ENCODE results near the gene CLIC4. TPM values are rescaled to one million over a fixed set of nuclear protein-coding genes. Genes with fewer than 3 reads are reported as not detected.

The CLIC4 gene
- total and polyA plus RNA-seq, 2 of the 8 experiments (the other 6 are each of a cell fraction or from before 2014, with no cell fraction given): 77.5 to 293 TPM

DNA sequence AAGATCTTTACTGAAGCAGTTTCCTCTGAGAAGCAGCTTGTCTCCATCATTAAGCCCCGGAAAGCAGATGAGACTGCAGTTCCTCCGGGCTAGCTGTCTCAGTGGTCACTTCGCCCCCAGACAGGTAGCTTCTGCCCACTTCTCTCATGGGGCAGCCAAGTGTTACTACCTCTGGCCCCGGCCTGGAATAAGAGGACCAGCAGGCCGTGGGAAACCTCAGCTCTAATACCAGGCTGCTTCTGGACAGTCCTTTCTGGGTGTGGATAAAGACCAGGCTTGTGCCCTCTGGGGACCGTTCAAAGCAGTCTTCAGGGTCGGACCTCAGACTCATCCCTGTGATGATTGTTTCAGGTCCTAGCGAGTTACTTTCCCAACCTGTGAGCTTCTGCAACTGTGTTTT lies 130.0 kb downstream of the CLIC4 start:
- Histone ChIP-seq H3K4me2 (ENCODE audit: insufficient read depth in 1 of 2, low read depth in 2 of 2, low read length in 2 of 2) (no peak overlapping the region), H2BK12ac (ENCODE audit: low read depth, low read length) (no peak overlapping the region), H3K4me1 (replicated peaks in 1 of 4; ENCODE audit: control insufficient read depth in 3 of 4, insufficient read depth in 4 of 4, low read length in 3 of 4) (peaks cover 0 to 2% (median 0%) of the 10 kb centered on the region in 4 experiments; a peak in 2 of 7 replicates), H3K14ac (ENCODE audit: insufficient read length) (no peak overlapping the region), H2BK5ac (ENCODE audit: low read depth, low read length) (no peak overlapping the region), H4K20me1 (replicated peaks in 1 of 2; ENCODE audit: control insufficient read depth in 1 of 2, insufficient read depth in 2 of 2, low read length in 2 of 2) (no peaks in the 10 kb centered on the region), H2BK15ac (ENCODE audit: low read length) (0 out of 2 replicates have a peak overlapping the region, but pooled peaks have one; percentile 77), H4K91ac (replicated peaks; ENCODE audit: insufficient read length, low read length) (no peak overlapping the region), H3K4ac (replicated peaks; ENCODE audit: insufficient read length, low read depth, low read length) (no peak overlapping the region), H2AK5ac (ENCODE audit: low read depth, low read length) (no peak overlapping the region), H2BK20ac (ENCODE audit: low read length) (no peak overlapping the region), H3K4me3 (ENCODE audit: extremely low read depth in 1 of 4, insufficient read depth in 2 of 4, low read depth in 3 of 4, low read length in 4 of 4) (no peak overlapping the region), H2AFZ (ENCODE audit: low read length) (no peak overlapping the region), H3K36me3 (ENCODE audit: control insufficient read depth in 2 of 4, insufficient read depth in 4 of 4, low read length in 3 of 4) (no peaks in the 10 kb centered on the region), H3K18ac (ENCODE audit: extremely low read depth, low read length) (no peak overlapping the region), H4K5ac (ENCODE audit: insufficient read length, low read depth, low read length) (no peak overlapping the region), H3K9ac (replicated peaks in 1 of 4; ENCODE audit: extremely low read depth in 1 of 4, low read depth in 3 of 4, low read length in 3 of 4) (no peak overlapping the region), H2BK120ac (replicated peaks; ENCODE audit: low read depth, low read length) (no peak overlapping the region), H3K27me3 (replicated peaks in 1 of 4; ENCODE audit: control insufficient read depth in 3 of 4, extremely low read depth in 1 of 4, insufficient read depth in 3 of 4, low read length in 3 of 4) (peaks cover 0 to 2% (median 0%) of the 10 kb centered on the region in 4 experiments; a peak in 1 of 7 replicates), H3K23me2 (ENCODE audit: low read depth, low read length) (no peaks in the 10 kb centered on the region; the same call in 1 of the 2 replicates), H3K56ac (replicated peaks; ENCODE audit: insufficient read length, low read depth, low read length) (no peak overlapping the region), H4K8ac (ENCODE audit: extremely low read depth, insufficient read depth, low read length) (no peak overlapping the region), H3K27ac (ENCODE audit: low read depth, low read length) (no peak overlapping the region), H3K79me1 (ENCODE audit: low read depth, low read length) (no peaks in the 10 kb centered on the region), H3K79me2 (ENCODE audit: control insufficient read depth in 1 of 2, insufficient read depth in 2 of 2, low read length in 2 of 2) (no peaks in the 10 kb centered on the region), H3K9me3 (ENCODE audit: insufficient read depth in 2 of 2, low read depth in 1 of 2, low read length in 1 of 2) (no peaks in the 10 kb centered on the region), H3K23ac (ENCODE audit: insufficient read length) (no peak overlapping the region)
- WGBS, 2 experiments (ENCODE audit: extremely low coverage in 1 of 2, insufficient coverage in 1 of 2, insufficient read length in 1 of 2, insufficient replicate concordance in 2 of 2, low coverage in 1 of 2, low lambda C conversion rate in 2 of 2, missing lambda C conversion rate in 1 of 2): 89% methylated on average over 8 of the region's 8 CpGs; no CpG with 5 or more reads in 1 of the 2 experiments
- CTCF ChIA-PET (ENCODE audit: partially characterized antibody): interaction anchor here (0.8 to 2.2 kb wide), 8 partner anchors 12 to 273 kb away, joined by 3 to 11 read pairs (median 4); no protein-coding TSS in a partner anchor
- no peak for DNase-seq (ENCODE audit: low read depth in 1 of 2, low spot score in 2 of 2)
- POLR2A ChIA-PET (ENCODE audit: partially characterized antibody): interaction anchor here (0.6 kb wide), 1 partner anchor 30 kb away, joined by 3 read pairs; no protein-coding TSS in a partner anchor
- TF ChIP-seq CHD2 (IDR thresholded peaks at IDR 0.05; ENCODE audit: low read length) (no peak), SRF (IDR thresholded peaks at IDR 0.05; ENCODE audit: low read depth, low read length) (no peak)
- TF ChIP-seq, protein P1, sequence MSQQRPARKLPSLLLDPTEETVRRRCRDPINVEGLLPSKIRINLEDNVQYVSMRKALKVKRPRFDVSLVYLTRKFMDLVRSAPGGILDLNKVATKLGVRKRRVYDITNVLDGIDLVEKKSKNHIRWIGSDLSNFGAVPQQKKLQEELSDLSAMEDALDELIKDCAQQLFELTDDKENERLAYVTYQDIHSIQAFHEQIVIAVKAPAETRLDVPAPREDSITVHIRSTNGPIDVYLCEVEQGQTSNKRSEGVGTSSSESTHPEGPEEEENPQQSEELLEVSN (IDR thresholded peaks at IDR 0.05): no peak
- no peak for FAIRE-seq
